Keratinocyte (primary cell): ENCODE measurements around the gene PAX5. TPM values are rescaled to one million over a fixed set of nuclear protein-coding genes. Genes with fewer than 3 reads are reported as not detected.

Experiments
- DNase-seq: peaks from one replicate; pipeline ENCODE4 v3.0.0-alpha.2; 2011; ENCODE audit warnings: low read depth, missing footprints, low spot score
- FAIRE-seq: peaks from 2 replicates; lab custom pipeline; 2011; peaks lifted over from hg19 to GRCh38; lab: Jason Lieb, UNC
- H2AFZ ChIP-seq: 2 replicates; pipeline ENCODE4 v1.6.0; 2012; ENCODE audit warnings: low read length, control low read depth, inconsistent platforms; ENCODE audit not compliant: control insufficient read depth
- H3K27ac ChIP-seq: 2 replicates; pipeline ENCODE4 v1.5.1; 2011; ENCODE audit warnings: low read length; ENCODE audit not compliant: control insufficient read depth, insufficient read depth
- H3K27me3 ChIP-seq: 3 replicates; pipeline ENCODE4 v1.6.0; 2011; ENCODE audit warnings: low read length; ENCODE audit not compliant: control insufficient read depth, insufficient read depth; ENCODE audit errors: extremely low read depth
- H3K36me3 ChIP-seq, 2 experiments: 2 replicates in 1 of 2; 3 replicates in 1 of 2; pipeline ENCODE4 v1.5.1; 2011; ENCODE audit warnings: low read length in 2 of 2, mild to moderate bottlenecking in 1 of 2; ENCODE audit not compliant: control insufficient read depth in 2 of 2, insufficient read depth in 2 of 2; ENCODE audit errors: extremely low read depth in 1 of 2
- H3K4me1 ChIP-seq: 3 replicates; pipeline ENCODE4 v1.5.1; 2011; ENCODE audit warnings: low read length; ENCODE audit not compliant: control insufficient read depth, insufficient read depth; ENCODE audit errors: extremely low read depth
- H3K4me2 ChIP-seq: 3 replicates; pipeline ENCODE4 v1.6.0; 2011; ENCODE audit warnings: low read depth, low read length; ENCODE audit not compliant: control insufficient read depth, insufficient read depth; ENCODE audit errors: extremely low read depth
- H3K4me3 ChIP-seq, 3 experiments: fragments of 200-600 bp in 1 of 3; sonication (generic) in 1 of 3; 2 replicates in 2 of 3; 3 replicates in 1 of 3; pipeline ENCODE4 v1.5.1; 2011 to 2016; ENCODE audit warnings: low read length in 3 of 3, mild to moderate bottlenecking in 3 of 3, control low read depth in 2 of 3, inconsistent platforms in 1 of 3, low read depth in 1 of 3, mixed read lengths in 1 of 3, mixed run types in 1 of 3, moderate library complexity in 1 of 3; ENCODE audit not compliant: control insufficient read depth in 2 of 3, insufficient read depth in 2 of 3; ENCODE audit errors: extremely low read depth in 1 of 3
- H3K79me2 ChIP-seq: 2 replicates; pipeline ENCODE4 v1.6.0; 2012; ENCODE audit warnings: low read length; ENCODE audit not compliant: control insufficient read depth, insufficient read depth
- H3K9ac ChIP-seq: 3 replicates; pipeline ENCODE4 v1.6.0; 2011; ENCODE audit warnings: low read length; ENCODE audit not compliant: control insufficient read depth, insufficient read depth; ENCODE audit errors: extremely low read depth
- H3K9me1 ChIP-seq: 3 replicates; pipeline ENCODE4 v1.6.0; 2011; ENCODE audit warnings: low read length; ENCODE audit not compliant: control insufficient read depth, insufficient read depth; ENCODE audit errors: extremely low read depth
- H3K9me3 ChIP-seq: 2 replicates; pipeline ENCODE4 v1.5.1; 2012; ENCODE audit warnings: low read depth, low read length; ENCODE audit not compliant: control insufficient read depth
- H4K20me1 ChIP-seq: 3 replicates; pipeline ENCODE4 v1.6.0; 2011; ENCODE audit warnings: low read length; ENCODE audit not compliant: control insufficient read depth, insufficient read depth; ENCODE audit errors: extremely low read depth
- EZH2 ChIP-seq: IDR thresholded peaks from one replicate; pipeline ENCODE4 v1.6.1; 2012; ENCODE audit warnings: inconsistent platforms, mild to moderate bottlenecking, low read length, moderate library complexity
- dilution Hi-C: fragments of 300-500 bp; cut with MboI; formaldehyde crosslinking; loops from one replicate; pipeline ENCODE4 v1.7.0; 2020; ENCODE audit warnings: low sequenced_read_pairs; ENCODE audit not compliant: extremely low pct_ligation_motif_present
- polyA plus RNA-seq, 5 experiments: library from polyadenylated mRNA; depleted of rRNA in 3 of 5; stranded (reverse) in 3 of 5; stranded (forward) in 1 of 5; unstranded in 1 of 5; fragments of >200 nt; gene quantifications; 1 replicate in 1 of 5; 2 replicates in 3 of 5; 3 replicates in 1 of 5; pipeline versions ENCODE4 v1.2.1 to v1.2.3, GENCODE V29; 2011 to 2012; ENCODE audit warnings: missing spikeins in 2 of 5, low read depth in 1 of 5, low replicate concordance in 1 of 5
- TF ChIP-seq, protein P1 (sequence below), 3 experiments: IDR thresholded peaks in 1 of 3; conservative IDR thresholded peaks in 1 of 3; optimal IDR thresholded peaks in 1 of 3; 2 replicates in 2 of 3; 3 replicates in 1 of 3; pipeline versions ENCODE3 to v1.5.1; 2011; ENCODE audit warnings: low read length in 3 of 3, mild to moderate bottlenecking in 3 of 3, moderate library complexity in 2 of 3, control low read depth in 1 of 3, inconsistent platforms in 1 of 3; ENCODE audit not compliant: insufficient read depth in 2 of 3; ENCODE audit errors: extremely low read depth in 1 of 3

The PAX5 gene
- polyA plus RNA-seq, 1 donor (not counting 4 experiments of a cell fraction or from before 2014, with no cell fraction given) = not detected

- dilution Hi-C loops = no loop called here
- Histone ChIP-seq H3K36me3 (no peaks in the 10 kb centered on the region), H4K20me1 (no peaks in the 10 kb centered on the region), H3K9me3 (no peaks in the 10 kb centered on the region), H3K79me2 (no peaks in the 10 kb centered on the region), H2AFZ (no peak overlapping the region), H3K9me1 (peaks cover 2% of the 10 kb centered on the region), H3K4me3 (no peak overlapping the region), H3K9ac (no peak overlapping the region), H3K27me3 (no peaks in the 10 kb centered on the region), H3K27ac (no peak overlapping the region), H3K4me2 (no peak overlapping the region), H3K4me1 (peaks cover 13% of the 10 kb centered on the region)
- DNase-seq (no peak), FAIRE-seq (no peak)
- TF ChIP-seq, protein P1, sequence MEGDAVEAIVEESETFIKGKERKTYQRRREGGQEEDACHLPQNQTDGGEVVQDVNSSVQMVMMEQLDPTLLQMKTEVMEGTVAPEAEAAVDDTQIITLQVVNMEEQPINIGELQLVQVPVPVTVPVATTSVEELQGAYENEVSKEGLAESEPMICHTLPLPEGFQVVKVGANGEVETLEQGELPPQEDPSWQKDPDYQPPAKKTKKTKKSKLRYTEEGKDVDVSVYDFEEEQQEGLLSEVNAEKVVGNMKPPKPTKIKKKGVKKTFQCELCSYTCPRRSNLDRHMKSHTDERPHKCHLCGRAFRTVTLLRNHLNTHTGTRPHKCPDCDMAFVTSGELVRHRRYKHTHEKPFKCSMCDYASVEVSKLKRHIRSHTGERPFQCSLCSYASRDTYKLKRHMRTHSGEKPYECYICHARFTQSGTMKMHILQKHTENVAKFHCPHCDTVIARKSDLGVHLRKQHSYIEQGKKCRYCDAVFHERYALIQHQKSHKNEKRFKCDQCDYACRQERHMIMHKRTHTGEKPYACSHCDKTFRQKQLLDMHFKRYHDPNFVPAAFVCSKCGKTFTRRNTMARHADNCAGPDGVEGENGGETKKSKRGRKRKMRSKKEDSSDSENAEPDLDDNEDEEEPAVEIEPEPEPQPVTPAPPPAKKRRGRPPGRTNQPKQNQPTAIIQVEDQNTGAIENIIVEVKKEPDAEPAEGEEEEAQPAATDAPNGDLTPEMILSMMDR (optimal IDR thresholded peaks at IDR 0.05 in 1 of 3, IDR thresholded peaks at IDR 0.05 in 1 of 3, conservative IDR thresholded peaks at IDR 0.05 in 1 of 3; ENCODE audit: extremely low read depth in 1 of 3, insufficient read depth in 2 of 3, low read length in 3 of 3) = no peak
- no peak for TF ChIP-seq EZH2
These were observed 178.4 kb downstream of the PAX5 start for GRCh38 chr9:36855448-36856315.

DNA sequence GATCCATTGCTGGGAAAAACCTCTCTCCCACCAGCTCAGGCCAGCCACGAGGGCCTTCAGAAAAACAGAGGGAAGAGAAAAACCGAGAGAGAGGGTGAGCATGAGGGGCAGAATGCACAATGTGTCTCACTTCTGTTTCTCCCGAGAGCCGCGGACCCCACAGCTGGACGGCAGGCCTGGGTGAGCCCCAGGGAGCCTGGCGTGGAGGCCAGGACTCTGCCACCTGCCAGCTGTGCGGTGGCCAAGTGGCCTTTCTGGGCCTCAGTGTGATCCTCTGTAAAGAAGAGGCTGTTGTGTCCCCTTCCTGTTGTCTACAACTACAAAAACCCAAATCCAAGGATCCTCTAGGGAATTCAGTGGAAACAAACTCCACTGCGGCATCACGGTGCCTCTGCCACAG, 179.3 kb downstream of the PAX5 start:
- no peaks in the 10 kb centered on the region for H3K9me3 ChIP-seq
- no peak overlapping the region for H3K4me3 ChIP-seq
- no peak overlapping the region for H3K9ac ChIP-seq
- H3K27ac ChIP-seq = no peak overlapping the region
- dilution Hi-C loops = no loop called here
- H3K4me1 ChIP-seq = peaks cover 13% of the 10 kb centered on the region
- H3K27me3 ChIP-seq = no peaks in the 10 kb centered on the region
- TF ChIP-seq EZH2 = no peak
- TF ChIP-seq, protein P1 (optimal IDR thresholded peaks at IDR 0.05 in 1 of 3, IDR thresholded peaks at IDR 0.05 in 1 of 3, conservative IDR thresholded peaks at IDR 0.05 in 1 of 3; ENCODE audit: extremely low read depth in 1 of 3, insufficient read depth in 2 of 3, low read length in 3 of 3) = no peak
- DNase-seq = no peak
- H3K9me1 ChIP-seq = peaks cover 2% of the 10 kb centered on the region
- H3K79me2 ChIP-seq = no peaks in the 10 kb centered on the region
- no peak overlapping the region for H2AFZ ChIP-seq
- H3K36me3 ChIP-seq = no peaks in the 10 kb centered on the region
- H3K4me2 ChIP-seq = no peak overlapping the region
- FAIRE-seq = no peak
- no peaks in the 10 kb centered on the region for H4K20me1 ChIP-seq
